GM23338 (cell line): ENCODE data around the gene SLC9A9.

ENCODE experiments used
- CTCF ChIP-seq, 2 experiments: fragments of 200-600 bp in 1 of 2; sonication (generic) in 1 of 2; conservative IDR thresholded peaks; 2 replicates each; pipeline versions ENCODE4 v1.5.1 to v1.6.1; 2016 to 2017; ENCODE audit warnings: antibody characterized with exemption in 2 of 2, low read depth in 2 of 2, mild to moderate bottlenecking in 2 of 2, moderate library complexity in 1 of 2
- ETS1 ChIP-seq: IDR thresholded peaks from 2 replicates; pipeline ENCODE4 v1.6.1; 2016; ENCODE audit warnings: antibody characterized with exemption
- EZH2 ChIP-seq: fragments of 200-600 bp; sonication (generic); IDR thresholded peaks from one replicate; pipeline ENCODE4 v1.8.0; 2017; ENCODE audit warnings: antibody characterized with exemption, mild to moderate bottlenecking, low read depth; ENCODE audit not compliant: unreplicated experiment
- EZH2phosphoT487 ChIP-seq: fragments of 200-600 bp; sonication (generic); IDR thresholded peaks from one replicate; pipeline ENCODE4 v1.8.1; 2018; ENCODE audit warnings: antibody characterized with exemption; ENCODE audit not compliant: unreplicated experiment
- JUNB ChIP-seq: IDR thresholded peaks from one replicate; pipeline ENCODE4 v1.6.1; 2016; ENCODE audit warnings: antibody characterized with exemption; ENCODE audit not compliant: unreplicated experiment
- NANOG ChIP-seq: IDR thresholded peaks from 2 replicates; pipeline ENCODE4 v1.6.1; 2016; ENCODE audit warnings: antibody characterized with exemption, borderline replicate concordance
- POLR2AphosphoS5 ChIP-seq: IDR thresholded peaks from 2 replicates; pipeline ENCODE4 v1.6.1; 2016; ENCODE audit warnings: antibody characterized with exemption, low read depth
- REST ChIP-seq: IDR thresholded peaks from one replicate; pipeline ENCODE4 v1.6.1; 2018; ENCODE audit warnings: antibody characterized with exemption; ENCODE audit not compliant: unreplicated experiment
- ZNF331 ChIP-seq: fragments of 250-450 bp; sonication (Bioruptor Pico); IDR thresholded peaks from 2 replicates; pipeline ENCODE4 v1.5.0; 2020; ENCODE audit warnings: low read depth, mild to moderate bottlenecking, moderate library complexity

GRCh38 chr3:143465666-143466065 lies 382.6 kb downstream of the SLC9A9 start:
- TF ChIP-seq ETS1 (no peak), CTCF (conservative IDR thresholded peaks at IDR 0.05; ENCODE audit: low read depth in 2 of 2) (no peak), EZH2 (no peak), POLR2AphosphoS5 (no peak), EZH2phosphoT487 (no peak), NANOG (no peak), ZNF331 (no peak), JUNB (no peak), REST (no peak)
